A549 (cell line): Measurements from ENCODE around the gene RABGAP1. TPM values are rescaled to one million over a fixed set of nuclear protein-coding genes. Genes with fewer than 3 reads are reported as not detected.

Source experiments
- ATAC-seq, 2 experiments: fragments of 200-7000 bp in 1 of 2; fragments of >200 bp in 1 of 2; cut with Nextera tagmentation in 1 of 2; cut with Tn5 transposase in 1 of 2; 3 replicates each; pipeline versions ENCODE4 v1.8.0 to v1.9.1; 2018 to 2020; ENCODE audit warnings: mild to moderate bottlenecking in 1 of 2, moderate library complexity in 1 of 2
- CTCF ChIA-PET: fragments of 300-600 bp; sonication (Branson Sonifier 250); formaldehyde crosslinking; extraction: SDS; loops from one replicate; lab custom pipeline; 2021; ENCODE audit warnings: antibody characterized with exemption, inconsistent platforms; lab: Yijun Ruan, JAX
- POLR2A ChIA-PET: fragments of 350-600 bp; formaldehyde crosslinking; extraction: SDS; loops from one replicate; lab custom pipeline; 2021; ENCODE audit warnings: antibody characterized with exemption, inconsistent platforms; lab: Yijun Ruan, JAX
- DNase-seq, 2 experiments: peaks; one replicate each; pipeline versions ENCODE4 v3.0.0 to v3.0.0-alpha.2; 2011 to 2016; ENCODE audit warnings: low read depth in 1 of 2, low spot score in 1 of 2
- FAIRE-seq: peaks from 2 replicates; lab custom pipeline; 2011; peaks lifted over from hg19 to GRCh38; lab: Jason Lieb, UNC
- H3K27ac ChIP-seq, 2 experiments: fragments of >200 bp; sonication (Bioruptor Twin); formaldehyde crosslinking; 3 replicates each; pipeline ENCODE4 v1.5.1; 2016 to 2017
- H3K4me1 ChIP-seq: fragments of >200 bp; sonication (Bioruptor Twin); formaldehyde crosslinking; 3 replicates; pipeline ENCODE4 v1.6.1; 2016
- H3K4me2 ChIP-seq: fragments of >200 bp; sonication (Bioruptor Twin); formaldehyde crosslinking; 3 replicates; pipeline ENCODE4 v1.6.1; 2016
- H3K4me3 ChIP-seq: fragments of >200 bp; sonication (Bioruptor Twin); formaldehyde crosslinking; 3 replicates; pipeline ENCODE4 v1.5.1; 2016
- H3K9me3 ChIP-seq: fragments of >200 bp; sonication (Bioruptor Twin); formaldehyde crosslinking; 3 replicates; pipeline ENCODE4 v1.6.1; 2016
- BHLHE40 ChIP-seq: IDR thresholded peaks from 2 replicates; pipeline ENCODE4 v1.6.1; 2012; ENCODE audit warnings: low read depth, low read length, inconsistent platforms
- CBX2 ChIP-seq: fragments of 200-600 bp; sonication (generic); IDR thresholded peaks from 2 replicates; pipeline ENCODE4 v1.6.1; 2016; ENCODE audit warnings: low read depth, mild to moderate bottlenecking, borderline replicate concordance
- CBX8 ChIP-seq: fragments of 200-600 bp; sonication (generic); IDR thresholded peaks from 2 replicates; pipeline ENCODE4 v1.6.1; 2016
- CHD2 ChIP-seq: fragments of 150-350 bp; IDR thresholded peaks from 2 replicates; pipeline ENCODE4 v1.6.1; 2014; ENCODE audit warnings: low read length; ENCODE audit not compliant: partially characterized antibody
- FOSB ChIP-seq: fragments of 250-450 bp; sonication (Bioruptor Pico); IDR thresholded peaks from 2 replicates; pipeline ENCODE4 v1.5.0; 2020; ENCODE audit warnings: mild to moderate bottlenecking, moderate library complexity
- HDAC2 ChIP-seq: fragments of 200-600 bp; sonication (generic); IDR thresholded peaks from 2 replicates; pipeline ENCODE4 v1.6.1; 2016
- HEYL ChIP-seq: fragments of 250-450 bp; sonication (Bioruptor Pico); IDR thresholded peaks from 2 replicates; pipeline ENCODE4 v1.8.0; 2021; ENCODE audit warnings: mild to moderate bottlenecking, moderate library complexity
- HOXA7 ChIP-seq: fragments of 250-450 bp; sonication (Bioruptor Pico); IDR thresholded peaks from 2 replicates; pipeline ENCODE4 v1.5.0; 2020; ENCODE audit warnings: mild to moderate bottlenecking, moderate library complexity
- HOXB5 ChIP-seq: fragments of 250-450 bp; sonication (Bioruptor Pico); IDR thresholded peaks from 2 replicates; pipeline ENCODE4 v1.5.0; 2020; ENCODE audit warnings: mild to moderate bottlenecking, moderate library complexity
- JUNB ChIP-seq: fragments of >200 bp; sonication (Bioruptor Twin); formaldehyde crosslinking; IDR thresholded peaks from 2 replicates; pipeline ENCODE4 v1.6.1; 2016
- KDM1A ChIP-seq: fragments of 200-600 bp; sonication (generic); IDR thresholded peaks from 2 replicates; pipeline ENCODE4 v1.6.1; 2016; ENCODE audit warnings: low read depth, mild to moderate bottlenecking
- KDM5A ChIP-seq: fragments of 200-600 bp; sonication (generic); IDR thresholded peaks from 2 replicates; pipeline ENCODE4 v1.6.1; 2016; ENCODE audit warnings: antibody characterized with exemption, mild to moderate bottlenecking
- MAZ ChIP-seq: fragments of 150-350 bp; IDR thresholded peaks from 2 replicates; pipeline ENCODE4 v1.6.1; 2014; ENCODE audit warnings: antibody characterized with exemption, low read depth, low read length, borderline replicate concordance
- MYC ChIP-seq: IDR thresholded peaks from 2 replicates; pipeline ENCODE4 v1.6.1; 2012; ENCODE audit warnings: mild to moderate bottlenecking, inconsistent platforms, low read length, improper control_type of control experiment, borderline replicate concordance
- NPAS2 ChIP-seq: fragments of 250-450 bp; sonication (Bioruptor Pico); IDR thresholded peaks from 2 replicates; pipeline ENCODE4 v1.8.0; 2022; ENCODE audit warnings: mild to moderate bottlenecking, moderate library complexity, borderline replicate concordance
- POLR2A ChIP-seq: IDR thresholded peaks from 2 replicates; pipeline ENCODE4 v1.6.1; 2012; ENCODE audit warnings: mild to moderate bottlenecking, low read length
- POLR2AphosphoS2 ChIP-seq: conservative IDR thresholded peaks from 2 replicates; pipeline ENCODE4 v1.6.1; 2012; ENCODE audit warnings: low read length, improper control_type of control experiment, inconsistent platforms
- RAD21 ChIP-seq, 2 experiments: fragments of >200 bp in 1 of 2; sonication (Bioruptor Twin) in 1 of 2; formaldehyde crosslinking in 1 of 2; IDR thresholded peaks in 1 of 2; conservative IDR thresholded peaks in 1 of 2; 2 replicates in 1 of 2; 3 replicates in 1 of 2; pipeline ENCODE4 v1.6.1; 2012 to 2018; ENCODE audit warnings: inconsistent platforms in 1 of 2
- RCOR1 ChIP-seq: fragments of 150-350 bp; IDR thresholded peaks from 2 replicates; pipeline ENCODE4 v1.6.1; 2014; ENCODE audit warnings: antibody characterized with exemption, low read length, low read depth
- SREBF2 ChIP-seq: fragments of 450-650 bp; IDR thresholded peaks from 2 replicates; pipeline ENCODE4 v1.6.1; 2014; ENCODE audit warnings: mild to moderate bottlenecking, moderate library complexity
- ZFP36 ChIP-seq: fragments of 450-650 bp; IDR thresholded peaks from 2 replicates; pipeline ENCODE4 v1.6.1; 2014; ENCODE audit warnings: borderline replicate concordance; ENCODE audit not compliant: partially characterized antibody
- ZSCAN20 ChIP-seq: fragments of 250-450 bp; sonication (Bioruptor Pico); IDR thresholded peaks from 2 replicates; pipeline ENCODE4 v1.8.0; 2022; ENCODE audit warnings: mild to moderate bottlenecking, moderate library complexity
- WGBS: methylation state at CpG from one replicate; pipeline ENCODE4 v1.1.6; 2017; ENCODE audit errors: missing lambda C conversion rate; 5-methylcytosine and 5-hydroxymethylcytosine counted together
- polyA plus RNA-seq, 4 experiments: library from polyadenylated mRNA; depleted of rRNA in 3 of 4; stranded (reverse); fragments of >200 nt; fragmentation: RNase III in 1 of 4; extraction: RNeasy Plus Mini Kit Qiagen cat#74134 plus additional on column Dnase treatment in 1 of 4; gene quantifications; 2 replicates in 3 of 4; 3 replicates in 1 of 4; pipeline ENCODE4 v1.2.3, GENCODE V29; 2011 to 2017
- TF ChIP-seq, protein P1 (sequence below): IDR thresholded peaks from 2 replicates; pipeline ENCODE4 v1.6.1; 2012
- TF ChIP-seq, protein P2 (sequence below): fragments of 200-600 bp; sonication (generic); IDR thresholded peaks from 2 replicates; pipeline ENCODE4 v1.6.1; 2016; ENCODE audit warnings: antibody characterized with exemption, mild to moderate bottlenecking, moderate library complexity
- TF ChIP-seq, protein P3 (sequence below): fragments of 250-450 bp; sonication (Bioruptor Pico); IDR thresholded peaks from 2 replicates; pipeline ENCODE4 v1.5.0; 2020; ENCODE audit warnings: low read depth, mild to moderate bottlenecking, moderate library complexity

Gene RABGAP1
- polyA plus RNA-seq, 2 of the 4 experiments (the other 2 are of a cell fraction) = 17.5 to 39.9 TPM

DNA sequence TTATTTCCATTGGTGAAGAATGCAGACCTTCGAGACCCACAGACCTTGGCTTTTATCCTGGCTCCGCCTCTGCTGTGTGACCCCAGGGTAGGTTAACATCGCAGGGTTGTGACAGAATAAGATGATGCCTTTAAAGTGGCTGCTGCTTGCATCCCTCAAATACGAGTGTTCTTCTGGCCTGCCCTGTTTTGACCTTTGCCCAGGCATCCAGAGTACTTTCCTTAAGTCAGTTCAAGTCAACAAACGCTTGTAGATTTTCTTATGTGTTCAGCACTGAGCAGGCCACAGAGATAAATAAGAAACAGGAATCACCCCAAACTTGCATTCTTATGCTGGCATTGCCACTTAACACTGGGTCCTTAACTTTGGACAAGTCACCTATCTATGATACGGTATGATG is 142.9 kb downstream of the RABGAP1 start:
- CTCF ChIA-PET = interaction anchor here (0.6 to 5.3 kb wide), 8 partner anchors 15 to 1562 kb away, joined by 3 to 120 read pairs (median 17); partner anchors contain the start of gene CRB2
- FAIRE-seq = no peak
- no peak for DNase-seq
- Histone ChIP-seq H3K4me2 (no peak overlapping the region), H3K4me1 (no peaks in the 10 kb centered on the region), H3K4me3 (no peak overlapping the region), H3K27ac (no peak overlapping the region), H3K9me3 (no peaks in the 10 kb centered on the region)
- 82% methylated on average over 6 of the region's 6 CpGs for WGBS
- POLR2A ChIA-PET = interaction anchor here (0.6 kb wide), 1 partner anchor 128 kb away, joined by 5 read pairs; no protein-coding TSS in a partner anchor
- ATAC-seq = no peak
- TF ChIP-seq, protein P1, sequence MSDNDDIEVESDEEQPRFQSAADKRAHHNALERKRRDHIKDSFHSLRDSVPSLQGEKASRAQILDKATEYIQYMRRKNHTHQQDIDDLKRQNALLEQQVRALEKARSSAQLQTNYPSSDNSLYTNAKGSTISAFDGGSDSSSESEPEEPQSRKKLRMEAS = no peak
- TF ChIP-seq POLR2A (no peak), HEYL (CRISPR knock-in tag) (no peak), NPAS2 (CRISPR knock-in tag) (no peak), ZSCAN20 (CRISPR knock-in tag) (no peak), KDM1A (no peak), CBX2 (no peak), HOXA7 (CRISPR knock-in tag) (no peak), CBX8 (no peak), RCOR1 (no peak), POLR2AphosphoS2 (no peak), MAZ (no peak), SREBF2 (no peak), RAD21 (conservative IDR thresholded peaks at IDR 0.05 in 1 of 2, IDR thresholded peaks at IDR 0.05 in 1 of 2) (no peak), HOXB5 (CRISPR knock-in tag) (no peak), BHLHE40 (no peak)

DNA sequence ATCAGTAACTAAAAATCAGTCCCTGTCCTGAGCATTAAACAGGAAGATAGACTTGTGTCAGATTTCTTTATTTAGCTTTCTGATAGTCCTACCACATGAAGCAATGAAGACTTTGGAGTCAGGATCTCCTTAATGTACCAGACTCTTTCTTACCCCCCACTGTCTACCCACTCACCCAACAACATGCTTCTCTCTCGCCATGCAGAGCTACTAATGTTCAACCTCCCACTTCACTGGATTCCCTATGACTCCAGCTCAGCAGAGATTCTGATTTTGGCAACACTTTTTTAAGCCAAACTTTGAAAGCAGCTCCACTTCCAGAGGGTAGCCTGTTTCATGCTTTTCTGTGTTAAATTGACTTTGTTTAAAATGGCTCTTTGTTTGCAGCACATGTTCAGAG is 143.4 kb downstream of the RABGAP1 start:
- ATAC-seq (no peak), FAIRE-seq (no peak), DNase-seq (no peak)
- H3K4me2 ChIP-seq = no peak overlapping the region
- WGBS = 100% methylated on average over 1 of the region's 1 CpG
- POLR2A ChIA-PET = no interaction called here
- no peak for TF ChIP-seq CHD2
- no peak for TF ChIP-seq RAD21 (conservative IDR thresholded peaks at IDR 0.05 in 1 of 2, IDR thresholded peaks at IDR 0.05 in 1 of 2)
- no peak for TF ChIP-seq HDAC2
- TF ChIP-seq KDM5A = no peak
- no peak for TF ChIP-seq JUNB
- no peak for TF ChIP-seq ZFP36
- TF ChIP-seq FOSB (CRISPR knock-in tag) = no peak
- TF ChIP-seq CBX8 = no peak
- TF ChIP-seq MYC = no peak
- no peak for TF ChIP-seq SREBF2
- TF ChIP-seq, protein P2, sequence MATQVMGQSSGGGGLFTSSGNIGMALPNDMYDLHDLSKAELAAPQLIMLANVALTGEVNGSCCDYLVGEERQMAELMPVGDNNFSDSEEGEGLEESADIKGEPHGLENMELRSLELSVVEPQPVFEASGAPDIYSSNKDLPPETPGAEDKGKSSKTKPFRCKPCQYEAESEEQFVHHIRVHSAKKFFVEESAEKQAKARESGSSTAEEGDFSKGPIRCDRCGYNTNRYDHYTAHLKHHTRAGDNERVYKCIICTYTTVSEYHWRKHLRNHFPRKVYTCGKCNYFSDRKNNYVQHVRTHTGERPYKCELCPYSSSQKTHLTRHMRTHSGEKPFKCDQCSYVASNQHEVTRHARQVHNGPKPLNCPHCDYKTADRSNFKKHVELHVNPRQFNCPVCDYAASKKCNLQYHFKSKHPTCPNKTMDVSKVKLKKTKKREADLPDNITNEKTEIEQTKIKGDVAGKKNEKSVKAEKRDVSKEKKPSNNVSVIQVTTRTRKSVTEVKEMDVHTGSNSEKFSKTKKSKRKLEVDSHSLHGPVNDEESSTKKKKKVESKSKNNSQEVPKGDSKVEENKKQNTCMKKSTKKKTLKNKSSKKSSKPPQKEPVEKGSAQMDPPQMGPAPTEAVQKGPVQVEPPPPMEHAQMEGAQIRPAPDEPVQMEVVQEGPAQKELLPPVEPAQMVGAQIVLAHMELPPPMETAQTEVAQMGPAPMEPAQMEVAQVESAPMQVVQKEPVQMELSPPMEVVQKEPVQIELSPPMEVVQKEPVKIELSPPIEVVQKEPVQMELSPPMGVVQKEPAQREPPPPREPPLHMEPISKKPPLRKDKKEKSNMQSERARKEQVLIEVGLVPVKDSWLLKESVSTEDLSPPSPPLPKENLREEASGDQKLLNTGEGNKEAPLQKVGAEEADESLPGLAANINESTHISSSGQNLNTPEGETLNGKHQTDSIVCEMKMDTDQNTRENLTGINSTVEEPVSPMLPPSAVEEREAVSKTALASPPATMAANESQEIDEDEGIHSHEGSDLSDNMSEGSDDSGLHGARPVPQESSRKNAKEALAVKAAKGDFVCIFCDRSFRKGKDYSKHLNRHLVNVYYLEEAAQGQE = no peak
- TF ChIP-seq, protein P3, sequence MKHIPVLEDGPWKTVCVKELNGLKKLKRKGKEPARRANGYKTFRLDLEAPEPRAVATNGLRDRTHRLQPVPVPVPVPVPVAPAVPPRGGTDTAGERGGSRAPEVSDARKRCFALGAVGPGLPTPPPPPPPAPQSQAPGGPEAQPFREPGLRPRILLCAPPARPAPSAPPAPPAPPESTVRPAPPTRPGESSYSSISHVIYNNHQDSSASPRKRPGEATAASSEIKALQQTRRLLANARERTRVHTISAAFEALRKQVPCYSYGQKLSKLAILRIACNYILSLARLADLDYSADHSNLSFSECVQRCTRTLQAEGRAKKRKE = no peak
- H3K4me1 ChIP-seq = no peaks in the 10 kb centered on the region
- H3K9me3 ChIP-seq = no peaks in the 10 kb centered on the region
- CTCF ChIA-PET = interaction anchor here (0.6 to 5.3 kb wide), 5 partner anchors 8 to 1563 kb away, joined by 3 to 44 read pairs (median 5); no protein-coding TSS in a partner anchor
- H3K27ac ChIP-seq = no peak overlapping the region
- no peak overlapping the region for H3K4me3 ChIP-seq
